ENCODE results near the gene ERF. TPM values are rescaled to one million over a fixed set of nuclear protein-coding genes. Genes with fewer than 3 reads are reported as not detected.

ERF gene
- total RNA-seq, 1 experiment from 2014 or later, result 35.1 TPM

GRCh38 chr19:42225718-42226292, 29.1 kb downstream of the ERF start:
- peaks cover 66% of the 10 kb centered on the region for H3K36me3 Mint-ChIP-seq (ENCODE audit: insufficient read depth, unreplicated experiment)
- POLR2A ChIA-PET, result interaction anchor here (1.0 kb wide), 2 partner anchors 9 to 45 kb away, joined by 3 read pairs; no protein-coding TSS in a partner anchor
- DNase-seq (ENCODE audit: unreplicated experiment), result no peak
- no peak overlapping the region for H3K27ac Mint-ChIP-seq (ENCODE audit: low read depth, unreplicated experiment)
- peaks cover 8% of the 10 kb centered on the region for H3K4me1 Mint-ChIP-seq (ENCODE audit: insufficient read depth, unreplicated experiment)
- no peaks in the 10 kb centered on the region for H3K27me3 Mint-ChIP-seq (ENCODE audit: insufficient read depth, unreplicated experiment)
- CTCF ChIA-PET, result interaction anchor here (0.6 to 1.3 kb wide), 4 partner anchors 10 to 78 kb away, joined by 3 read pairs; no protein-coding TSS in a partner anchor
- no peaks in the 10 kb centered on the region for H3K9me3 Mint-ChIP-seq (ENCODE audit: unreplicated experiment)
- no peak overlapping the region for H3K4me3 Mint-ChIP-seq (ENCODE audit: unreplicated experiment)
- no TSS peak for BruUV-seq (replicated peaks)
- no peak for TF ChIP-seq CTCF (IDR thresholded peaks at IDR 0.05; ENCODE audit: unreplicated experiment)
- intact Hi-C loops (cut with micrococcal nuclease), result no loop called here

- Mint-ChIP-seq H3K4me3 (ENCODE audit: unreplicated experiment) (no peak overlapping the region), H3K4me1 (ENCODE audit: insufficient read depth, unreplicated experiment) (peaks cover 8% of the 10 kb centered on the region), H3K9me3 (ENCODE audit: unreplicated experiment) (no peaks in the 10 kb centered on the region), H3K36me3 (ENCODE audit: insufficient read depth, unreplicated experiment) (peaks cover 64% of the 10 kb centered on the region), H3K27me3 (ENCODE audit: insufficient read depth, unreplicated experiment) (no peaks in the 10 kb centered on the region), H3K27ac (ENCODE audit: low read depth, unreplicated experiment) (no peak overlapping the region)
- ChIA-PET POLR2A (interaction anchor here (1.0 kb wide), 1 partner anchor 10 kb away, joined by 3 read pairs; no protein-coding TSS in a partner anchor), CTCF (interaction anchor here (0.6 to 1.3 kb wide), 5 partner anchors 10 to 117 kb away, joined by 3 read pairs; no protein-coding TSS in a partner anchor)
- intact Hi-C loops (cut with micrococcal nuclease), result no loop called here
- no TSS peak for BruUV-seq (replicated peaks)
- no peak for TF ChIP-seq CTCF (IDR thresholded peaks at IDR 0.05; ENCODE audit: unreplicated experiment)
- no peak for DNase-seq (ENCODE audit: unreplicated experiment)
Observed at GRCh38 chr19:42224940-42225717, 29.8 kb downstream of the ERF start.

GRCh38 chr19:42220751-42221097, 34.2 kb downstream of the ERF start:
- no peaks in the 10 kb centered on the region for H3K27me3 Mint-ChIP-seq (ENCODE audit: insufficient read depth, unreplicated experiment)
- no peaks in the 10 kb centered on the region for H3K9me3 Mint-ChIP-seq (ENCODE audit: unreplicated experiment)
- intact Hi-C loops (cut with micrococcal nuclease), result no loop called here
- no TSS peak for BruUV-seq (replicated peaks)
- peaks cover 22% of the 10 kb centered on the region for H3K4me1 Mint-ChIP-seq (ENCODE audit: insufficient read depth, unreplicated experiment)
- DNase-seq (ENCODE audit: unreplicated experiment), result no peak
- POLR2A ChIA-PET, result interaction anchor here (0.6 to 4.0 kb wide), 8 partner anchors 19 to 58 kb away, joined by 3 to 50 read pairs (median 4); partner anchors contain the start of gene GSK3A
- TF ChIP-seq CTCF (IDR thresholded peaks at IDR 0.05; ENCODE audit: unreplicated experiment), result no peak
- peak overlapping the region; percentile 91 for H3K4me3 Mint-ChIP-seq (ENCODE audit: unreplicated experiment)
- H3K27ac Mint-ChIP-seq (ENCODE audit: low read depth, unreplicated experiment), result peak overlapping the region; percentile 86
- CTCF ChIA-PET, result interaction anchor here (0.6 to 1.6 kb wide), 2 partner anchors 112 to 1470 kb away, joined by 3 to 8 read pairs; partner anchors contain the start of gene ACTMAP
- H3K36me3 Mint-ChIP-seq (ENCODE audit: insufficient read depth, unreplicated experiment), result peaks cover 34% of the 10 kb centered on the region
